ENCODE results near the gene ERV3-1.
A peak's percentile ranks its signal among the peaks of the same experiment; 100 is the strongest.
"Not testable (repeated sequence)": the region's sequence is repeated elsewhere in the genome, so short reads cannot be mapped to it uniquely, and the experiment has no call there.

The ERV3-1 gene

GRCh38 chr7:64978497-64979203 is 27.8 kb downstream of the ERV3-1 start:
- TF ChIP-seq CTCF (IDR thresholded peaks at IDR 0.05; ENCODE audit: borderline replicate concordance, insufficient read depth, low read depth, low read length): no peak
- H3K4me3 ChIP-seq (ENCODE audit: low read depth, low read length): no peak overlapping the region

GRCh38 chr7:64965594-64965993 is 40.9 kb downstream of the ERV3-1 start:
- TF ChIP-seq CTCF (IDR thresholded peaks at IDR 0.05; ENCODE audit: borderline replicate concordance, insufficient read depth, low read depth, low read length): no peak
- no peak overlapping the region for H3K4me3 ChIP-seq (ENCODE audit: low read depth, low read length)

GRCh38 chr7:64959072-64959747 is 47.3 kb downstream of the ERV3-1 start:
- TF ChIP-seq CTCF (IDR thresholded peaks at IDR 0.05; ENCODE audit: borderline replicate concordance, insufficient read depth, low read depth, low read length): no peak
- no peak overlapping the region for H3K4me3 ChIP-seq (ENCODE audit: low read depth, low read length)

- peak; percentile 46; the same call in 1 of the 2 replicates for TF ChIP-seq CTCF (IDR thresholded peaks at IDR 0.05; ENCODE audit: borderline replicate concordance, insufficient read depth, low read depth, low read length)
- H3K4me3 ChIP-seq (ENCODE audit: low read depth, low read length): no peak overlapping the region
Observed at GRCh38 chr7:64951250-64951848, 55.1 kb downstream of the ERV3-1 start.

- H3K4me3 ChIP-seq (ENCODE audit: low read depth, low read length): not testable (repeated sequence)
Observed at GRCh38 chr7:64950673-64951072, 55.8 kb downstream of the ERV3-1 start.

- not testable (repeated sequence) for H3K4me3 ChIP-seq (ENCODE audit: low read depth, low read length)
Observed at GRCh38 chr7:64948774-64949173, 57.7 kb downstream of the ERV3-1 start.

GRCh38 chr7:64947252-64948000 is 59.1 kb downstream of the ERV3-1 start:
- no peak overlapping the region for H3K4me3 ChIP-seq (ENCODE audit: low read depth, low read length)
- TF ChIP-seq CTCF (IDR thresholded peaks at IDR 0.05; ENCODE audit: borderline replicate concordance, insufficient read depth, low read depth, low read length): no peak

All from GM12875 (cell line).